GM23338 (cell line): Measurements from ENCODE around the gene ARHGDIA. TPM values are rescaled to one million over a fixed set of nuclear protein-coding genes. Genes with fewer than 3 reads are reported as not detected.

Source experiments
- CREB1 ChIP-seq: fragments of 250-450 bp; sonication (Bioruptor Pico); IDR thresholded peaks from 2 replicates; pipeline ENCODE4 v1.5.0; 2020; ENCODE audit warnings: low read depth, mild to moderate bottlenecking, moderate library complexity
- EZH2 ChIP-seq: fragments of 200-600 bp; sonication (generic); IDR thresholded peaks from one replicate; pipeline ENCODE4 v1.8.0; 2017; ENCODE audit warnings: antibody characterized with exemption, mild to moderate bottlenecking, low read depth; ENCODE audit not compliant: unreplicated experiment
- EZH2phosphoT487 ChIP-seq: fragments of 200-600 bp; sonication (generic); IDR thresholded peaks from one replicate; pipeline ENCODE4 v1.8.1; 2018; ENCODE audit warnings: antibody characterized with exemption; ENCODE audit not compliant: unreplicated experiment
- JUNB ChIP-seq: IDR thresholded peaks from one replicate; pipeline ENCODE4 v1.6.1; 2016; ENCODE audit warnings: antibody characterized with exemption; ENCODE audit not compliant: unreplicated experiment
- REST ChIP-seq: IDR thresholded peaks from one replicate; pipeline ENCODE4 v1.6.1; 2018; ENCODE audit warnings: antibody characterized with exemption; ENCODE audit not compliant: unreplicated experiment
- ZNF331 ChIP-seq: fragments of 250-450 bp; sonication (Bioruptor Pico); IDR thresholded peaks from 2 replicates; pipeline ENCODE4 v1.5.0; 2020; ENCODE audit warnings: low read depth, mild to moderate bottlenecking, moderate library complexity
- ZNF462 ChIP-seq: fragments of 250-450 bp; sonication (Bioruptor Pico); IDR thresholded peaks from 2 replicates; pipeline ENCODE4 v1.5.0; 2020; ENCODE audit warnings: mild to moderate bottlenecking, moderate library complexity
- polyA plus RNA-seq: library from polyadenylated mRNA; unstranded; fragments of >200 nt; fragmentation: Nextera tagmentation; extraction: Ambion mirVana; gene quantifications from 2 replicates; pipeline ENCODE4 v1.2.1, GENCODE V29; 2016
- total RNA-seq: library from RNA; depleted of rRNA; stranded (reverse); fragments of >200 nt; shearing (Covaris generic); gene quantifications from 2 replicates; pipeline ENCODE4 v1.2.3, GENCODE V29; 2014

The ARHGDIA gene
- total and polyA plus RNA-seq, 2 experiments from 2014 or later = 125 to 140 TPM

GRCh38 chr17:81819708-81820107 is 51.4 kb downstream of the ARHGDIA start (continued):
- TF ChIP-seq ZNF462 (CRISPR knock-in tag) (no peak), EZH2phosphoT487 (no peak), EZH2 (no peak), CREB1 (CRISPR knock-in tag) (no peak), ZNF331 (CRISPR knock-in tag) (no peak), JUNB (no peak), REST (no peak)
